ENCODE results near the gene ATL3.
"Not testable (repeated sequence)": the region's sequence is repeated elsewhere in the genome, so short reads cannot be mapped to it uniquely, and the experiment has no call there.

ATL3 gene

GRCh38 chr11:63619967-63620366 is 51.2 kb downstream of the ATL3 start:
- DNase-seq = no peak

GRCh38 chr11:63617686-63618085 is 53.5 kb downstream of the ATL3 start:
- not testable (repeated sequence) for DNase-seq

- DNase-seq = no peak
These were observed 54.2 kb downstream of the ATL3 start for GRCh38 chr11:63616953-63617352.

GRCh38 chr11:63614136-63614671 is 57.0 kb downstream of the ATL3 start, which contains the start of gene PLAAT3:
PLAAT3 (minus strand) TSS chr11:63614433; CDS start chr11:63614014, 419 bp downstream.
- DNase-seq = peak; percentile 43

GRCh38 chr11:63613517-63614135 is 57.5 kb downstream of the ATL3 start:
- DNase-seq = peak; percentile 37

- DNase-seq = no peak
These were observed 59.0 kb downstream of the ATL3 start for GRCh38 chr11:63612181-63612580.

- no peak for DNase-seq
These were observed 59.8 kb downstream of the ATL3 start for GRCh38 chr11:63611395-63611747.

- DNase-seq = peak; percentile 84
These were observed 60.4 kb downstream of the ATL3 start for GRCh38 chr11:63610604-63611394.

- peak; percentile 36 for DNase-seq
These were observed 61.1 kb downstream of the ATL3 start for GRCh38 chr11:63609971-63610580.

- DNase-seq = no peak
These were observed 61.6 kb downstream of the ATL3 start for GRCh38 chr11:63609536-63609935.

- peak; percentile 94 for DNase-seq
These were observed 62.5 kb downstream of the ATL3 start for GRCh38 chr11:63608353-63609345.

GRCh38 chr11:63603180-63603518 is 68.0 kb downstream of the ATL3 start:
- no peak for DNase-seq

- not testable (repeated sequence) for DNase-seq
These were observed 68.6 kb downstream of the ATL3 start for GRCh38 chr11:63602290-63603179.

- peak; percentile 90 for DNase-seq
These were observed 71.7 kb downstream of the ATL3 start for GRCh38 chr11:63599211-63600122.

GRCh38 chr11:63598556-63598955 is 72.6 kb downstream of the ATL3 start:
- no peak for DNase-seq

GRCh38 chr11:63595296-63595695 is 75.9 kb downstream of the ATL3 start:
- no peak for DNase-seq

GRCh38 chr11:63592975-63593395 is 78.2 kb downstream of the ATL3 start:
- DNase-seq = peak; percentile 24

GRCh38 chr11:63590024-63590788 is 81.0 kb downstream of the ATL3 start:
- no peak for DNase-seq

- DNase-seq = no peak
These were observed 82.2 kb downstream of the ATL3 start for GRCh38 chr11:63589000-63589399.

Measured in kidney glomerular epithelial cell (primary cell).